ENCODE results near the gene HIF1AN.

The HIF1AN gene

GRCh38 chr10:100537475-100537874 lies 1.7 kb downstream of the HIF1AN start:
- no peak overlapping the region for H3K4me3 ChIP-seq (replicated peaks; ENCODE audit: low read depth, low read length)
- DNase-seq (ENCODE audit: low read depth) = no peak
- TF ChIP-seq CTCF (IDR thresholded peaks at IDR 0.05; ENCODE audit: low read length, missing control alignments) = no peak

GRCh38 chr10:100544950-100545349 lies 9.2 kb downstream of the HIF1AN start:
- no peak for DNase-seq (ENCODE audit: low read depth)
- no peak overlapping the region for H3K4me3 ChIP-seq (replicated peaks; ENCODE audit: low read depth, low read length)
- no peak for TF ChIP-seq CTCF (IDR thresholded peaks at IDR 0.05; ENCODE audit: low read length, missing control alignments)

- no peak for DNase-seq (ENCODE audit: low read depth)
- TF ChIP-seq CTCF (IDR thresholded peaks at IDR 0.05; ENCODE audit: low read length, missing control alignments) = no peak
- no peak overlapping the region for H3K4me3 ChIP-seq (replicated peaks; ENCODE audit: low read depth, low read length)
These were observed 15.5 kb downstream of the HIF1AN start for GRCh38 chr10:100551196-100551595.

GRCh38 chr10:100551738-100552137 lies 16.0 kb downstream of the HIF1AN start:
- TF ChIP-seq CTCF (IDR thresholded peaks at IDR 0.05; ENCODE audit: low read length, missing control alignments) = no peak
- H3K4me3 ChIP-seq (replicated peaks; ENCODE audit: low read depth, low read length) = no peak overlapping the region
- DNase-seq (ENCODE audit: low read depth) = no peak

- no peak for TF ChIP-seq CTCF (IDR thresholded peaks at IDR 0.05; ENCODE audit: low read length, missing control alignments)
- H3K4me3 ChIP-seq (replicated peaks; ENCODE audit: low read depth, low read length) = no peak overlapping the region
- no peak for DNase-seq (ENCODE audit: low read depth)
These were observed 18.2 kb downstream of the HIF1AN start for GRCh38 chr10:100553929-100554328.

GRCh38 chr10:100554902-100555301 lies 19.2 kb downstream of the HIF1AN start:
- no peak for TF ChIP-seq CTCF (IDR thresholded peaks at IDR 0.05; ENCODE audit: low read length, missing control alignments)
- no peak for DNase-seq (ENCODE audit: low read depth)
- no peak overlapping the region for H3K4me3 ChIP-seq (replicated peaks; ENCODE audit: low read depth, low read length)

GRCh38 chr10:100560248-100560647 lies 24.5 kb downstream of the HIF1AN start:
- no peak for TF ChIP-seq CTCF (IDR thresholded peaks at IDR 0.05; ENCODE audit: low read length, missing control alignments)
- no peak for DNase-seq (ENCODE audit: low read depth)
- H3K4me3 ChIP-seq (replicated peaks; ENCODE audit: low read depth, low read length) = no peak overlapping the region
